Measurements from ENCODE around the gene HK3.
"Not testable (repeated sequence)": the region's sequence is repeated elsewhere in the genome, so short reads cannot be mapped to it uniquely, and the experiment has no call there.

Gene HK3

GRCh38 chr5:176881021-176881749 is 18.0 kb downstream of the HK3 start:
- DNase-seq: no peak

DNA sequence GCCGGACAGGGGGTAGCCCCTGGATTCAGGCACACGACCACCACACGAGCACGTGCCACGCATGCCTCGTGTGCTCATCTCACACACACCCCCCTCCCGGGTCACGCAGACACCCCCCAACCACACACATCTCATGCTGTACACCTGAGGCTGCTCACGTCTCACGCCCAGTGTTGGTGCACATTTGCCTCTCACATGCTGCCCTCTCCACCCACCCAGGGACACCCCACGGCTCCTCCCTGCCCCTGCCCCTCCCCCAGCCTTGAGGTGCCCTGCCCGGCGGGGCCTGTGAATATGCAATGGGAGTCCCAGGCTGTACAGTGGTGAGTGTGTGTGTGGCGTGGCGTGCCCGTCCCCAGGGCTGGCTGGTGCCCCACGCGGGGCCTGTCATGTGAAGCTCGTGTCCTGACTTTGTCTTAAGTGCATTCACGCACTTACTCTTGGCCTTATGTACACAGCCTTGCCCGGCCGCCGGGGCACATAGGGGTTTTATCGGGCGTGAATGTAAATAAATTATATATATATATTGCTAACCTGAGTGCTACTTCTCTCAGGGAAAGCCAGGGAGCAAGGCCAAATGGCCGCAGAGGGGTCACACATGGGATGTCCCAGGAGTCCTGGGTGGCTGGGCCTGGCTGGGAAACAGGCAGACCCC is 18.7 kb downstream of the HK3 start:
- DNase-seq: no peak

DNA sequence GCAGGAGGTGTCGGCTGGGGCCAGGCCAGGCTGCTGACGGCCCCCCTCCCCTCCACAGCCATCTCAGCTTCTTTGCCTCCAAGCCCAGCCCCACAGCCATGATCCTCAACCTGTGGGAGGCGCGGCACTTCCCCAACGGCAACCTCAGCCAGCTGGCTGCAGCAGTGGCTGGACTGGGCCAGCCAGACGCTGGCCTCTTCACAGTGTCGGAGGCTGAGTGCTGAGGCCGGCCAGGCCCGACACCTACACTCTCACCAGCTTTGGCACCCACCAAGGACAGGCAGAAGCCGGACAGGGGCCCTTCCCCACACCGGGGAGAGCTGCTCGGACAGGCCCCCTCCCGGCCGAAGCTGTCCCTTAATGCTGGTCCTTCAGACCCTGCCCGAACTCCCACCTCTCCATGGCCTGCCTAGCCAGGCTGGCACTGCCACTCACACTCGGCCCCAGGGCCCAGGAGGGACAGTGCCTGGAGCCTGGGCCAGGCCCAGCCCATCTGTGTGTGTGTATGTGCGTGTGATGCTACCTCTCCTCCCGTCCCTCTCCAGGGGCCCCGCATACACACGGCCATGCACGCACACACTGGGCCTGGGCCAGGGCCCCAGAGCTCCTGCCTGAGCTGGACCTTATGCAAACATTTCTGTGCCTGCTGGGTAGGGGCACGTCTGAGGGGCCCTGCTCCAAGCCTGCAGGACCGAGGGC is 19.3 kb downstream of the HK3 start:
- no peak for DNase-seq

GRCh38 chr5:176878906-176879662 is 20.1 kb downstream of the HK3 start:
- no peak for DNase-seq

- DNase-seq: no peak
Observed at GRCh38 chr5:176878463-176878862, 20.7 kb downstream of the HK3 start.

- no peak for DNase-seq
Observed at GRCh38 chr5:176877793-176878331, 21.3 kb downstream of the HK3 start.

DNA sequence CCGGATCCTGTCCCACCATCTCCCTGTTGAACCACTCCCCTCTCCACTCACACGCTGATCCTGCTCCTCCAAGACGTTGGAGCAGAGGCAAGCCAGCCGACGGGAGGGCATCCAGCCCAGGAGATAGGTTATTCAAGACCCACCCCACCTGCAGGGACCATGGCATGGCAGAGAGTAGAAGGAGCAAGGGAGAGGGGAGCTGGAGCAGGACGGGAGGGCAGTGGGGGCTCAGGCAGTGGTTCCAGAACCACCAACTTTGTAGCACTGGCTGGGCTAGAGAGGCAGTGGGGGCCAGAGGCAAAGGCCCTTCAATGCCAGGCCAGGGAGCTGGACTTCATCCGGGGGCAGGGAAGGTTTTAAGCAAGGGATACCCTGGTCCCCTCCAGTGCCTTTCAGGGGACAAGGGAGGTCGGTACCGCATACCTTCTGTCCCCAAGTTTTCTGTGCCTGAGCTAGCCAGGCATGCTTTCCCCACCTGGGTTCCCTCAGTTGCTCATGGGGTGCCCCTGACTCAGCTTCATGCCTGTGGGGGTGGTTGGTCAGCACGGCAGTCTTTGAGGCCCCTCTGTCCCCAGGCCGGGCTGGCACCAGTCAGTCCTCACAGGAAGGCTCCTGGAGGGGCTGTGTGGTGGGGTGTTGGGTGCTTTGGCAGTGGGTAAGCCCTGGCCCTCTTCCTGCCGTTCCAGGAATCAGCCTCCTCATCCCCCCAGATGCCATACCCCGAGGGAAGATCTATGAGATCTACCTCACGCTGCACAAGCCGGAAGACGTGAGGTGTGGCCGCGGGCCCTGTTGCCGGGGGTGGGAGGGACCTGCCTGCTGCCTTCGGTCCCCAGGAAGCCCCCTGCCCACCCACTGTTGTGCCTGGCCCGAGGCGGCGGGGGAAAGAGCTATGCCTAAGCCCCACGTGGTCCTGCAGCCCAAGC is 22.4 kb downstream of the HK3 start:
- DNase-seq: no peak

GRCh38 chr5:176875783-176876505 is 23.2 kb downstream of the HK3 start:
- no peak for DNase-seq

DNA sequence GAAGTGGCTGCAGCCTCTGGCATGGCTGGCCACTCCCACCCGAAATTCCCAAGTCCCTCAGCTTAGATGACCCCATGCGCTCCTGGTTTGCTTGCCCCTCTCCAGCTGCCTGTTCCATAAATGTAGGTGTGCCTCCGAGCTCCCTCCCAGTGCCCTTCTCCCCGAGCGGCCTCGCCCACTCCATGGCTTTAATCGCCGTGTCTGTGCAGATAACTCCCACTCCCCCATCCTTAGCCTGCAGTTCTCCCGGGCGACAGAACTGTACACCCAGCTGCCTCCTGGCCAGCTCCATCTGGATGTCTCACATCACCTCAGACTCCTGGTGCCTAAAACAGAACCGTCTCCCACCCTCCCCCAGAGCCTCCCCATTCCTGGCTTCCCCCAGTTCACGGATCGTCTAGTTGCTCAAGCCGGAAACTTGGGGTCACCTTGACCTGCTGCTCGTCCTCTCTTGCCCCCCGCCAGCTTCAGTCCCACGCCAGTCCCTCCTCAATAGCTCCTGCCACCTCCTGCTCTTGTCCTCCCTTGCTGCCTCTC is 24.1 kb downstream of the HK3 start:
- no peak for DNase-seq

DNA sequence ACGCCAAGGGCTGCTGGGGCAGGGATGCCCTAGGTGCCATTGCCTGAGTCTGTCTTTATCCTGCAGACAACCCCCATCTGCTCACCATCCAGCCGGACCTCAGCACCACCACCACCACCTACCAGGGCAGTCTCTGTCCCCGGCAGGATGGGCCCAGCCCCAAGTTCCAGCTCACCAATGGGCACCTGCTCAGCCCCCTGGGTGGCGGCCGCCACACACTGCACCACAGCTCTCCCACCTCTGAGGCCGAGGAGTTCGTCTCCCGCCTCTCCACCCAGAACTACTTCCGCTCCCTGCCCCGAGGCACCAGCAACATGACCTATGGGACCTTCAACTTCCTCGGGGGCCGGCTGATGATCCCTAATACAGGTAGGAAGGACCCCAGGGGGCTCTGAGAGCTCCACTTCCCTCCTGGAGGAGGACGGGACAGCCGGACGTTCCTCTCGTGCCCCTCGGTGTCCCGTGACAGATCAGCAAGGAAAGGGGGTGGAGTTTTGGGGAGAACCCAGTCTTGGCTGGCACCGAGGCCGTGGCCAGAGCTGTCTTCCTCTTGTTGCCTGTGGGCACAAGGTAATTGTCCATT is 24.9 kb downstream of the HK3 start:
- no peak for DNase-seq

DNA sequence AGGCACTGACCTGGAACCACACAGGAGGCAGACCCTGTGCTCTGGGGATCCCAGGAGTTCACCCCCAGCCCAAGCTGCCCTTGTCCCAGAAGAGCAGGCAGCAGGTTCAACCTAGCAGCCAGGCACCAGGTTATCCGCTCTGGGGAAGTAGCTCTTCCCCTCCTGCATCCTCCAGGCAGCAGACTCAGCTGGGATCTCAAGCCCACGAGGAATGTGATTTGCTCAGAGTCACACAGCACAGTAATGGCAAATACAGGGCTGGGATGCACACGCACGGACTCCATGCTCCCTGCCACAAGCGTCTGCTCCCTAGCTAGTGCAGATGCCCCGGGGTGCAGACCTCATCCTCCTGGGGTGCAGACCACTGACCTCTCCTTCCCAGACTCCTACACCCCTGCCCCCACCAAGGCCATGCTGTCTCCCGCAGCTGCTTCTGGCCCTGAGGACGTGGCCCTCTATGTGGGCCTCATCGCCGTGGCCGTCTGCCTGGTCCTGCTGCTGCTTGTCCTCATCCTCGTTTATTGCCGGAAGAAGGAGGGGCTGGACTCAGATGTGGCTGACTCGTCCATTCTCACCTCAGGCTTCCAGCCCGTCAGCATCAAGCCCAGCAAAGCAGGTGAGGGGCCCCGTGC is 25.5 kb downstream of the HK3 start:
- DNase-seq: no peak

DNA sequence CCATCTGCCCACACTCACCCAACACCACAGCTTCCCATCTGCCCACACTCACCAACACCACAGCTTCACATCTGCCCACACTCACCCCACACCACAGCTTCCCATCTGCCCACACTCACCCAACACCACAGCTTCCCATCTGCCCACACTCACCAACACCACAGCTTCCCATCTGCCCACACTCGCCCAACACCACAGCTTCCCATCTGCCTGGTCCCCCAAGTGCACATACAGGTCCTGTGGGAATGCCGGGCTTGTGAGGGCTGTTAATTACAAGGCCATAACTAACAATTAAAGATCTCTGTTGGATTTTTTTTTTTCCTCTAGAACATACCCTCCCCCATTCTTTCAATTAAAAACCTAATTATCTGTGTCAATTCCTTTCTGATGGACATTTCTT is 26.1 kb downstream of the HK3 start:
- not testable (repeated sequence) for DNase-seq

DNA sequence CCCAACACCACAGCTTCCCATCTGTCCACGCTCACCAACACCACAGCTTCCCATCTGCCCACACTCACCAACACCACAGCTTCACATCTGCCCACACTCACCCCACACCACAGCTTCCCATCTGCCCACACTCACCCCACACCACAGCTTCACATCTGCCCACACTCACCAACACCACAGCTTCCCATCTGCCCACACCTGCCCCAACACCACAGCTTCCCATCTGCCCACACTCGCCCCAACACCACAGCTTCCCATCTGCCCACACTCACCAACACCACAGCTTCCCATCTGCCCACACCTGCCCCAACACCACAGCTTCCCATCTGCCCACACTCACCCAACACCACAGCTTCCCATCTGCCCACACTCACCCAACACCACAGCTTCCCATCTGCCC is 26.6 kb downstream of the HK3 start:
- not testable (repeated sequence) for DNase-seq

DNA sequence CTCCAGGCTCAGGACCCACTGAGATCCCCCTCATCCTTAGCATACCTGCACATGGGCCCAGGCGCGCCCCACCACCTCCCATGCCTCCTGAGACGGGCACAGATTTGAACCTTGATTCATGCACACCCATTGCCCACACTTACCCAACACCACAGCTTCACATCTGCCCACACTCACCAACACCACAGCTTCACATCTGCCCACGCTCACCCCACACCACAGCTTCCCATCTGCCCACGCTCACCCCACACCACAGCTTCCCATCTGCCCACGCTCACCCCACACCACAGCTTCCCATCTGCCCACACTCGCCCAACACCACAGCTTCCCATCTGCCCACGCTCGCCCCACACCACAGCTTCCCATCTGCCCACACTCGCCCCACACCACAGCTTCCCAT is 28.5 kb downstream of the HK3 start:
- DNase-seq: not testable (repeated sequence)

DNA sequence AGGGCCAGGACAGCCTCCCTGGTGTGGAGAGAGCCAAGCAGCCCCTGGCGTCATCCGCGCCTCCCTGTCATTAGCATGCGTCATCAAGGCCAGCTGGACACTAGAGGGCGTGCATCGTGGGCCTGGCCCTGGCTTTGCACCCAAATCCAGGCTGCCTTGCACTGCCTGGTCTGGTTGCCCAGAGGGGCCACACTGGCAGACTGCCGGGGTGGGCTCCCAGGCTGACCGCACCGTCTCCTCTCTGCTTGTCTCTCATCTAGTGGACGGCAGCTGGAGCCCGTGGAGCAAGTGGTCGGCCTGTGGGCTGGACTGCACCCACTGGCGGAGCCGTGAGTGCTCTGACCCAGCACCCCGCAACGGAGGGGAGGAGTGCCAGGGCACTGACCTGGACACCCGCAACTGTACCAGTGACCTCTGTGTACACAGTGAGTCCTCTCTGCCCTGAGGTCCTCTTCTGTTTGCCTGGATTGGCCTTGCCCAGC is 29.0 kb downstream of the HK3 start:
- no peak for DNase-seq

GRCh38 chr5:176869501-176870109 is 29.5 kb downstream of the HK3 start:
- no peak for DNase-seq

- no peak for DNase-seq
Observed at GRCh38 chr5:176868731-176869130, 30.4 kb downstream of the HK3 start.

DNA sequence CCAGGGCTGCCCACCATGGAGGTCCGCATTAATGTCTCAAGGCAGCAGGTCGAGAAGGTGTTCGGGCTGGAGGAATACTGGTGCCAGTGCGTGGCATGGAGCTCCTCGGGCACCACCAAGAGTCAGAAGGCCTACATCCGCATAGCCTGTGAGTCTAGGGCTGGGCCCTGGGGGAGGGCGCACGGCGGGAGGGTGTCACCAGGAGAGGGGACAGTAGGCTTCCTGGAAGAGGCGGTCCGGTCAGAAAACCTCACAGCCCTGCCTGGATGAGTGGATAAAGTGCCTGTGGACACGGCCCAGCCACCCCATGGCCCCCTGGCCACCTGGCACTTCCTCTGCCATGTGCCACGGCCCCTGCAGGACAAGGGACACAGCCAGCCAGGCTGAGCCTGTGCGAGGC is 31.0 kb downstream of the HK3 start:
- DNase-seq: no peak

GRCh38 chr5:176866707-176867310 is 32.3 kb downstream of the HK3 start:
- DNase-seq: no peak

Measured in CD4-positive, alpha-beta T cell treated with Interferon alpha-2 for 1 hour (primary cell).